SJCRH30 (cell line): Measurements from ENCODE around the gene BICDL2. TPM values are rescaled to one million over a fixed set of nuclear protein-coding genes. Genes with fewer than 3 reads are reported as not detected.
A peak's percentile ranks its signal among the peaks of the same experiment; 100 is the strongest.
"Not testable (repeated sequence)": the region's sequence is repeated elsewhere in the genome, so short reads cannot be mapped to it uniquely, and the experiment has no call there.

Experiments
- DNase-seq, 2 experiments: peaks; one replicate each; pipeline ENCODE4 v3.0.0-alpha.2; 2015 to 2020
- H3K27ac ChIP-seq: fragments of 250-450 bp; sonication (Bioruptor Pico); 2 replicates; pipeline ENCODE4 v1.5.1; 2020; ENCODE audit warnings: mild to moderate bottlenecking, moderate library complexity
- H3K27me3 ChIP-seq: fragments of 250-450 bp; sonication (Bioruptor Pico); 2 replicates; pipeline ENCODE4 v1.5.1; 2020; ENCODE audit warnings: mild to moderate bottlenecking, moderate library complexity
- H3K36me3 ChIP-seq: fragments of 250-450 bp; sonication (Bioruptor Pico); 2 replicates; pipeline ENCODE4 v1.5.1; 2020; ENCODE audit warnings: mild to moderate bottlenecking, moderate library complexity
- H3K4me1 ChIP-seq: fragments of 250-450 bp; sonication (Bioruptor Pico); 2 replicates; pipeline ENCODE4 v1.5.1; 2020; ENCODE audit warnings: mild to moderate bottlenecking, moderate library complexity
- H3K4me3 ChIP-seq: fragments of 250-450 bp; sonication (Bioruptor Pico); 2 replicates; pipeline ENCODE4 v1.5.1; 2020; ENCODE audit warnings: mild to moderate bottlenecking, moderate library complexity
- H3K9me3 ChIP-seq: fragments of 250-450 bp; sonication (Bioruptor Pico); replicated peaks from 2 replicates; pipeline ENCODE4 v1.5.1; 2020; ENCODE audit warnings: mild to moderate bottlenecking, moderate library complexity
- total RNA-seq: library from RNA; depleted of rRNA; stranded (reverse); fragments of >200 nt; shearing (Covaris generic); gene quantifications from 2 replicates; pipeline ENCODE4 v1.2.3, GENCODE V29; 2014

BICDL2 gene
- total RNA-seq, 1 experiment from 2014 or later = not detected

- not testable (repeated sequence) for H3K9me3 ChIP-seq, H3K27ac ChIP-seq, H3K27me3 ChIP-seq, H3K4me3 ChIP-seq, DNase-seq
- Histone ChIP-seq H3K4me1 (peaks cover 25% of the 10 kb centered on the region), H3K36me3 (peaks cover 18% of the 10 kb centered on the region)
Observed at GRCh38 chr16:3072148-3072547, 35.4 kb upstream of the BICDL2 start.

- H3K9me3 ChIP-seq = no peaks in the 10 kb centered on the region
- H3K36me3 ChIP-seq = peaks cover 18% of the 10 kb centered on the region
- no peak for DNase-seq
- H3K4me3 ChIP-seq = no peak overlapping the region
- no peak overlapping the region for H3K27ac ChIP-seq
- H3K27me3 ChIP-seq = no peaks in the 10 kb centered on the region
- H3K4me1 ChIP-seq = peaks cover 21% of the 10 kb centered on the region
Observed at GRCh38 chr16:3071655-3072054, 34.9 kb upstream of the BICDL2 start.

- peak; percentile 50 to 58 for DNase-seq
- H3K36me3 ChIP-seq = peaks cover 18% of the 10 kb centered on the region
- H3K27ac ChIP-seq = no peak overlapping the region
- H3K27me3 ChIP-seq = no peaks in the 10 kb centered on the region
- H3K4me3 ChIP-seq = no peak overlapping the region
- H3K4me1 ChIP-seq = peaks cover 13% of the 10 kb centered on the region; the same call in 1 of the 2 replicates
- H3K9me3 ChIP-seq = no peaks in the 10 kb centered on the region
Observed at GRCh38 chr16:3070608-3071111, 33.9 kb upstream of the BICDL2 start.

GRCh38 chr16:3069146-3069545 is 32.4 kb upstream of the BICDL2 start:
- Histone ChIP-seq H3K4me1 (peaks cover 13% of the 10 kb centered on the region), H3K36me3 (peaks cover 18% of the 10 kb centered on the region)
- not testable (repeated sequence) for DNase-seq, H3K27me3 ChIP-seq, H3K9me3 ChIP-seq, H3K27ac ChIP-seq, H3K4me3 ChIP-seq

GRCh38 chr16:3068487-3068886 is 31.7 kb upstream of the BICDL2 start:
- H3K9me3 ChIP-seq = no peaks in the 10 kb centered on the region
- no peaks in the 10 kb centered on the region for H3K27me3 ChIP-seq
- H3K36me3 ChIP-seq = peaks cover 18% of the 10 kb centered on the region
- DNase-seq = no peak
- no peak overlapping the region for H3K4me3 ChIP-seq
- H3K27ac ChIP-seq = no peak overlapping the region
- peaks cover 13% of the 10 kb centered on the region for H3K4me1 ChIP-seq

- H3K4me1 ChIP-seq = peaks cover 17% of the 10 kb centered on the region
- H3K36me3 ChIP-seq = peaks cover 18% of the 10 kb centered on the region
- H3K27ac ChIP-seq = peak overlapping the region; percentile 92; the same call in 1 of the 2 replicates
- no peaks in the 10 kb centered on the region for H3K9me3 ChIP-seq
- peak overlapping the region; percentile 69 for H3K4me3 ChIP-seq
- no peaks in the 10 kb centered on the region for H3K27me3 ChIP-seq
- no peak for DNase-seq
Observed at GRCh38 chr16:3066440-3066748, 29.6 kb upstream of the BICDL2 start.

GRCh38 chr16:3065742-3066439 is 29.1 kb upstream of the BICDL2 start:
- peaks cover 22% of the 10 kb centered on the region for H3K4me1 ChIP-seq
- H3K27ac ChIP-seq = peak overlapping the region; percentile 92
- DNase-seq = peak; percentile 34 to 39
- H3K4me3 ChIP-seq = peak overlapping the region; percentile 69
- H3K9me3 ChIP-seq = no peaks in the 10 kb centered on the region
- H3K27me3 ChIP-seq = no peaks in the 10 kb centered on the region
- H3K36me3 ChIP-seq = peaks cover 18% of the 10 kb centered on the region

- peaks cover 22% of the 10 kb centered on the region for H3K4me1 ChIP-seq
- no peaks in the 10 kb centered on the region for H3K27me3 ChIP-seq
- H3K27ac ChIP-seq = peak within 1 kb of the TSS; percentile 92
- H3K9me3 ChIP-seq = no peaks in the 10 kb centered on the region
- peak within 1 kb of the TSS; percentile 69 for H3K4me3 ChIP-seq
- DNase-seq = peak; percentile 88 to 89
- H3K36me3 ChIP-seq = peaks cover 18% of the 10 kb centered on the region
Observed at GRCh38 chr16:3065069-3065741, 28.5 kb upstream of the BICDL2 start, which contains the start of gene IL32. TSS of gene IL32 (plus strand) at chr16:3065640. CDS start at chr16:3065812, 172 bp downstream.

- Histone ChIP-seq H3K4me3 (no peak overlapping the region), H3K9me3 (no peaks in the 10 kb centered on the region), H3K36me3 (peaks cover 14% of the 10 kb centered on the region), H3K4me1 (peaks cover 29% of the 10 kb centered on the region), H3K27ac (no peak overlapping the region), H3K27me3 (no peaks in the 10 kb centered on the region)
- DNase-seq = no peak
Observed at GRCh38 chr16:3063625-3064386, 27.1 kb upstream of the BICDL2 start.

- Histone ChIP-seq H3K4me3 (no peak overlapping the region), H3K9me3 (no peaks in the 10 kb centered on the region), H3K36me3 (peaks cover 3% of the 10 kb centered on the region; the same call in 1 of the 2 replicates), H3K27me3 (no peaks in the 10 kb centered on the region), H3K27ac (no peak overlapping the region), H3K4me1 (peaks cover 29% of the 10 kb centered on the region)
- no peak for DNase-seq
Observed at GRCh38 chr16:3062553-3062952, 25.8 kb upstream of the BICDL2 start.

GRCh38 chr16:3060339-3061127 is 23.8 kb upstream of the BICDL2 start:
- H3K36me3 ChIP-seq = no peaks in the 10 kb centered on the region
- DNase-seq = peak; percentile 85 to 89
- no peaks in the 10 kb centered on the region for H3K27me3 ChIP-seq
- peak overlapping the region; percentile 83 for H3K27ac ChIP-seq
- no peaks in the 10 kb centered on the region for H3K9me3 ChIP-seq
- H3K4me3 ChIP-seq = no peak overlapping the region
- H3K4me1 ChIP-seq = peaks cover 29% of the 10 kb centered on the region

GRCh38 chr16:3059723-3060242 is 23.0 kb upstream of the BICDL2 start:
- no peaks in the 10 kb centered on the region for H3K36me3 ChIP-seq
- peak overlapping the region; percentile 83 for H3K27ac ChIP-seq
- peaks cover 25% of the 10 kb centered on the region for H3K4me1 ChIP-seq
- no peaks in the 10 kb centered on the region for H3K27me3 ChIP-seq
- peak overlapping the region; percentile 79 for H3K4me3 ChIP-seq
- no peaks in the 10 kb centered on the region for H3K9me3 ChIP-seq
- no peak for DNase-seq

- peak; percentile 93 to 95 for DNase-seq
Observed at GRCh38 chr16:3059041-3059722, 22.4 kb upstream of the BICDL2 start.

More at GRCh38 chr16:3059041-3059722, 22.4 kb upstream of the BICDL2 start:
- Histone ChIP-seq H3K4me1 (peaks cover 22% of the 10 kb centered on the region), H3K4me3 (peak overlapping the region; percentile 79), H3K9me3 (no peaks in the 10 kb centered on the region), H3K27ac (peak overlapping the region; percentile 83), H3K36me3 (no peaks in the 10 kb centered on the region), H3K27me3 (no peaks in the 10 kb centered on the region)
